Activated CD8-positive, alpha-beta memory T cell treated with anti-CD3 and anti-CD28 coated beads for 48 hours (primary cell): ENCODE measurements around the gene OR10T2.
"Not testable (repeated sequence)": the region's sequence is repeated elsewhere in the genome, so short reads cannot be mapped to it uniquely, and the experiment has no call there.

Experiments used
- DNase-seq, 3 experiments: peaks; one replicate each; pipeline ENCODE4 v3.0.0-alpha.2; 2020; ENCODE audit warnings: low read depth in 2 of 3, low spot score in 2 of 3

Gene OR10T2

GRCh38 chr1:158357441-158357840, 41.8 kb downstream of the OR10T2 start:
- no peak for DNase-seq

GRCh38 chr1:158356616-158357015, 42.6 kb downstream of the OR10T2 start:
- DNase-seq = no peak

GRCh38 chr1:158355773-158356285, 43.4 kb downstream of the OR10T2 start:
- DNase-seq = no peak

- DNase-seq = no peak
Observed at GRCh38 chr1:158354255-158354654, 45.0 kb downstream of the OR10T2 start.

- DNase-seq = no peak
Observed at GRCh38 chr1:158353303-158354075, 45.8 kb downstream of the OR10T2 start, which contains the start of gene CD1E. TSS of gene CD1E (plus strand) at chr1:158353894. CDS start at chr1:158353989, 95 bp downstream.

GRCh38 chr1:158348946-158349345, 50.3 kb downstream of the OR10T2 start:
- not testable (repeated sequence) for DNase-seq
